SJSA1 (cell line): Measurements from ENCODE around the gene ISY1. TPM values are rescaled to one million over a fixed set of nuclear protein-coding genes. Genes with fewer than 3 reads are reported as not detected.
"Not testable (repeated sequence)": the region's sequence is repeated elsewhere in the genome, so short reads cannot be mapped to it uniquely, and the experiment has no call there.

ENCODE experiments used
- DNase-seq, 2 experiments: peaks; one replicate each; pipeline ENCODE4 v3.0.0-alpha.2; 2015 to 2020; ENCODE audit warnings: low spot score in 2 of 2, low read depth in 1 of 2
- H3K27ac ChIP-seq: fragments of 250-450 bp; sonication (Bioruptor Pico); 2 replicates; pipeline ENCODE4 v1.5.1; 2020; ENCODE audit warnings: mild to moderate bottlenecking, moderate library complexity
- H3K27me3 ChIP-seq: fragments of 250-450 bp; sonication (Bioruptor Pico); replicated peaks from 2 replicates; pipeline ENCODE4 v1.5.1; 2020; ENCODE audit warnings: mild to moderate bottlenecking, moderate library complexity
- H3K36me3 ChIP-seq: fragments of 250-450 bp; sonication (Bioruptor Pico); 2 replicates; pipeline ENCODE4 v1.5.1; 2020; ENCODE audit warnings: mild to moderate bottlenecking
- H3K4me1 ChIP-seq: fragments of 250-450 bp; sonication (Bioruptor Pico); replicated peaks from 2 replicates; pipeline ENCODE4 v1.6.1; 2021; ENCODE audit warnings: mild to moderate bottlenecking
- H3K4me3 ChIP-seq: fragments of 250-450 bp; sonication (Bioruptor Pico); 2 replicates; pipeline ENCODE4 v1.5.1; 2020; ENCODE audit warnings: mild to moderate bottlenecking
- H3K9me3 ChIP-seq: fragments of 250-450 bp; sonication (Bioruptor Pico); replicated peaks from 2 replicates; pipeline ENCODE4 v1.5.1; 2020; ENCODE audit warnings: mild to moderate bottlenecking
- total RNA-seq: library from RNA; depleted of rRNA; stranded (reverse); fragments of >200 nt; shearing (Covaris generic); gene quantifications from 2 replicates; pipeline ENCODE4 v1.2.3, GENCODE V29; 2014; rRNA removed

Gene ISY1
- total RNA-seq, result 40.5 and 57.3 TPM in 2 replicates

DNA sequence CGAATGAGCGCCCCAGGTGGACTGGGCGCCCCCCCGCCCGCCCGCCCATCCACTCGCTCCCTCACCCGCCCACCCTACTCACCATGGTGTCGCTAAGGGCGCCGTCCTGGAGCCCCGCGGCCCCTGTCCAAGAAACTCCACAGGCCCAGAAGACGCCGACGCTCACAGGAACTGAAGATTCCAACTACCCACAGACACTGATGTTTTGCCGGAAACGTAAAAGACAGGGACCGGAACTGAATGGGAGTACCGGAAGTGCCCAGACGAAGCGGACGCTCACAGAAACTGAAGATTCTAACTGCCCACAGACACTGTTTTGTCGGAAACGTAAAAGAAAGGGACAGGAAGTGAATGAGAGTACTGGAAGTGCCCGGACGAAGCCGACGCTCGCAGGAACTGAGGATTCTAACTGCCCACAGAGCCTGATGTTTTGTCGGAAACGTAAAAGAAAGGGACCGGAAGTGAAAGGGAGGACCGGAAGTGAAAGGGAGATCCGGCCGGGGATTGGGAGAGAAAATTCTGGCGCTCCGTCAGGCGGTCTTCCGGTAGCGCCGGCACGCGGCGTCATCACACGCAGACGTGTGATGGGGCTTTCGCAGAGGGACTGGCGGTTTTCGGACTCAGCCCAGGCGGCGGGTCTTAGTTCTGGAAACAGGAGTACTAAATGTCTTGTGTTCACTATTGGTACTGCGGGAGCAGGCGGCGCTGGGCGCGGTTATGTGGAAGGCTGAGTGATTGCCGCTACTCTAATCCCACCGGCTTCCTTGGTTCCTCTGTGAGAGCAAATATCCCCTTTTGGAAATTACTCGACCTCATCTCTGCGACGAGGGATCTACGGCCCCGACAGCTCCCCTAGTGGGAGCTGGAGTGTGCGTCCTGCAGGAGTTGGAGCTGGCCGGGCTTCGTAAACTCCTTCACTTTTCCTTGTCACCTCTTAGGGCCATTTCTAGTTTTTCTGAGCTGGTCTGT lies at the start of gene ISY1:
ISY1 (minus strand) TSS at position 173 of the 969 bp plus-strand sequence; CDS start at position 85, 88 bp downstream.
- peak; percentile 89 to 98 for DNase-seq
- Histone ChIP-seq H3K4me3 (peak within 1 kb of the TSS; percentile 61), H3K4me1 (peaks cover 14% of the 10 kb centered on the region), H3K27me3 (no peaks in the 10 kb centered on the region), H3K36me3 (peaks cover 30% of the 10 kb centered on the region), H3K27ac (peak within 1 kb of the TSS; percentile 96), H3K9me3 (no peaks in the 10 kb centered on the region)

DNA sequence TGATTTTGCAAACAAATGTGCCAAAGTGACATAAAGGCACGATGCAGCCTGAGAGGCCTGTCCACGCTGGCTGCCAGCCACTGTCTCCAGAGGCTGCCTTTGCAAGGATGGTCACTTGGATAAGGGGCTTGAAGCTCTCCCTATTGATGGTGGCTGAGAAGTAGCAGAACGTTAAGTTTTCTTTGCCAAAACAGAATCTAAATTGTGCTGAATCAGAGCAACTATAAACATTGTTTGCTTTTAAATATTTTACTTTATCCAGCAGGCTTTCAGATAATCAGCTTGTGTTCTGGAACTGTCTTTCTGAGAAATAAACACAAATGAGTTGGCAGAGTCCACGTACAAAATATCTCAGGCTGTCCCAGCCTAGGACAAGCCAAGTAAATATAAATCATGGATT lies 46.6 kb upstream of the ISY1 start:
- Histone ChIP-seq H3K9me3 (no peaks in the 10 kb centered on the region), H3K4me3 (no peak overlapping the region), H3K36me3 (no peaks in the 10 kb centered on the region), H3K27ac (no peak overlapping the region), H3K4me1 (peaks cover 8% of the 10 kb centered on the region), H3K27me3 (no peaks in the 10 kb centered on the region)
- no peak for DNase-seq

DNA sequence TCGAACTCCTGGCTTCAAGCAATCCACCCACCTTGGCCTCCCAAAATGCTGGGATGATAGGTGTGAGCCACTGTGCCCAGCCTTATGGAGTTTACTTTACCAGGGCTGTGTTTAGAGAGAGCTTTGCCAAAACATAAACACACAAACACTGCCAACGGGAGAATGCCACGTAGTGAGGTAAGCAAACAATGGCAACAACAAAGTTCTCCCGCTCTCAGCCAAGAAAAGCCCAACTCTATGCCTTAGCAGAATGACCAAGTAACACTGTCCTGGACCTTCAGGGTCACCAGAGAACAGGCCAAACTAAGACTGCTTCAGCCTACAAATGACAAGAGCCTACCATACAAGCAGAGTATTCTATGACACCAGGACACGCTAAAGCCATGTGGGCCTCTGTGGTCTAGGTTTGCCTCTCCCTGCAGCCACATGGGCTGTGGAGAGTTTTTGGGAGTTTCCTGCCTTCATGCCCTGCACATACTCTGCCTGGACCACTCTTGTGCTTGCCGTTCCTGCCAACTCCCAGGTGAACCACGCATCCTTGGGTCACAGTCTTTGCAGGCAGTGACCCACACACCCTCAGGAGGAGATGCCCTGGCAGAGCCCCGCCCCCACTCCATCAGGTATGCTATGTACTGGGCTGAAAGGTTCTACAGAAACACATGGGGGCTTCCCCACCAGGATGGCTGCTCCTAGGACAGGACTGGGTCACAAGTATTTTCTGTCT lies 44.4 kb upstream of the ISY1 start:
- Histone ChIP-seq H3K36me3 (no peaks in the 10 kb centered on the region), H3K9me3 (no peaks in the 10 kb centered on the region)

DNA sequence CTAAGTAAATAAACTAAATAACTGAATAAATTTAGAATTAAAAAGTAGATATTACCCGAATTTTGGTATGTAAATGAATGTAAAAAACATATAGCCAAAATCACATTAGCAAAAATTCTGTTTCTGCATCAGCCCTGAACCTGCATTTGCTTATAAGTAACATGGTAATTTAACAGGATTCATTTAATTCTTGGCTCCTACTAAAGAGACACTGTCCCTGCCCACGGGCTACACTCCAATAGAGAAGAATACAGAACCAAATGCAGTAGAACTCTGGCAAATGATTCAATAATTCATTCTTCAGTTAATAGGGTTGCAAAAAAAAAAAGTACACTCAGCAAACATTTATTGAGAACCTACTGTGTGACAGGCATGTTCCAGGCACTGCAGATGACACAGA lies 43.6 kb upstream of the ISY1 start:
- no peaks in the 10 kb centered on the region; the same call in 1 of the 2 replicates for H3K4me1 ChIP-seq
- H3K27me3 ChIP-seq, result no peaks in the 10 kb centered on the region
- DNase-seq, result no peak
- H3K4me3 ChIP-seq, result no peak overlapping the region
- H3K36me3 ChIP-seq, result no peaks in the 10 kb centered on the region
- H3K9me3 ChIP-seq, result no peaks in the 10 kb centered on the region
- no peak overlapping the region for H3K27ac ChIP-seq

More for the DNA sequence above, 44.4 kb upstream of the ISY1 start:
- Histone ChIP-seq H3K27me3 (no peaks in the 10 kb centered on the region), H3K27ac (no peak overlapping the region), H3K4me3 (no peak overlapping the region), H3K4me1 (no peaks in the 10 kb centered on the region; the same call in 1 of the 2 replicates)
- DNase-seq, result no peak

DNA sequence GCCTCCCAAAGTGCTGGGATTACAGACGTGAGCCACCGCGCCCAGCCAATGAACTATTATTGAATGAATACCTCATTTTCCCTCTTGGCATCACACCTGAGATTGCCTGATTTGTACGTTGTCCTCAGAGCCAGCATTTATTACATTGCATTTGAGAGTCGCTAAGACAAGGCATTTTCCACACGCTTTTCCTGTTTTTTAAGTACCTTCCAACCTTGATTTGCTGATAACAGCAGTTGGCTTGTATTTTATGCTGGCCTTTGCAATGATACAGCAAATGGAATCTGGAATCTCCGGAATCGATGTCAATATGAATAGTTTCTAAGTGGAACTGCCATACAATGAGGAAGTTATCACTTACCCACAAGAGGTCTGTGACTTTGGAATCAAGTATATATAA lies 38.5 kb upstream of the ISY1 start:
- Histone ChIP-seq H3K27ac (no peak overlapping the region), H3K27me3 (no peaks in the 10 kb centered on the region), H3K36me3 (no peaks in the 10 kb centered on the region), H3K4me3 (no peak overlapping the region), H3K9me3 (no peaks in the 10 kb centered on the region), H3K4me1 (peaks cover 18% of the 10 kb centered on the region)
- DNase-seq, result no peak

DNA sequence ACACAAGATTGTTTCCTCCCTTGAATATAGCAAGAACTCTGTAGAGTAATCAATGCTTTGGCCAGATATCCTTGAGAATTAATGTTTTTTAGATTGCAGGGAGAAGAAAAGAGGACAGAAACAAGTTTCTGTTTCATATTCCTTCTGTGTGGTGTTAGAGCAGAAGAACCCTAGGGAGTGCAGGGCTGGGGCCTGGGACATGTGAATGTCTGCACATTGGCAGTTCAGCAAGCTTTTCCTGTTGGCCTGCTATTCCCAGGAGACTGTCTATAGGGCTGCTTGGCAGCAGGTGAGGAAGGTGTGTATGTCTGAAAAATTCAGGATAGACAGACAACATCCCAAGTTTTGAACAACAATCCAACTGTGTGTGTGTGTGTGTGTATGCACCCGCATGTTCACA lies 36.5 kb upstream of the ISY1 start:
- DNase-seq, result no peak
- no peaks in the 10 kb centered on the region for H3K9me3 ChIP-seq
- no peaks in the 10 kb centered on the region for H3K36me3 ChIP-seq
- H3K27ac ChIP-seq, result no peak overlapping the region
- no peak overlapping the region for H3K4me3 ChIP-seq
- no peaks in the 10 kb centered on the region for H3K27me3 ChIP-seq
- H3K4me1 ChIP-seq, result peaks cover 18% of the 10 kb centered on the region

DNA sequence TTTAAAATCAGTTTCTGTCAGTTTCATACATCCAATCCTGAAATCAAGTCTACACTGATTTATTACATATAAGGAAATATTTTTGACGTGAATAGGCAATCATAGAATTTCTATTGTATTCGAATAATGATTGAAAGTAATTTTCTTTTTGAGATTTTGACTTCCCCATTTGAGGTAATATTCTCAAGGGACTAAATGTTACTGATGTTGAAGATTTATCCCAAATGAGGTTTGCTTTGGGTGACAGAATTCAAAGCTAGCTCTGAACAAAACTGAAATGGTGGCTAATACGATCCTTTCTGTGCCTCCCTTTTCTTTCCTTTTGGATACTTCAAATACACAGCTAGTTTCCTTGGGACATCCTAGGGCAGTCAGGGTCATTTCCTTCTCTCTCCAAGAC lies 35.7 kb upstream of the ISY1 start:
- Histone ChIP-seq H3K9me3 (no peaks in the 10 kb centered on the region), H3K4me1 (peaks cover 18% of the 10 kb centered on the region), H3K4me3 (no peak overlapping the region), H3K27me3 (no peaks in the 10 kb centered on the region), H3K27ac (no peak overlapping the region; the same call in 1 of the 2 replicates), H3K36me3 (no peaks in the 10 kb centered on the region)
- DNase-seq, result no peak

DNA sequence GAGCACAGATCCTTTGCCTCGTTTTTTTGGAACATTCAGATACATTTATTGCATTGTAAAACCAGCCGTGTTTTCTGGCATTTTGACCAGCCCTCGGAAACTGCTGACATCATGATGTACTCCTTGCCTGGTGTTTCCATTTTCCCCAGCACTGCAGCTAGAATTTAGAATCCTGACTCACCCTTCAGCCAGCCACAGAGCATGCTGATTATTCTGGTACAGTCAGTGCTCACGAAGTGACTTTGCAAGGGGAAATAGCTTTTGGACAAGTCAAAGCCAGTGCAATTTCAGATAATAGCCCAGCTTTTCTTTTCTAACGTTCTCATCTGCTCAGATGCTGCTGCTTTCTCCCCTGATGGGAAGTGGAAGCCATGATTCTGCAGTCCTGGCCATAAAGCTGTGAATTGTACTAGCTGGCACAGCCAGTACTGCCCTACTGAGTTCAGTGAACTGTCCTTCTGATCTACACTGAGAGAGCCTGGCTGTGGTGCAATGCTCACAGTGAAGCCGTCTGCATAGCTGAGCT lies 34.9 kb upstream of the ISY1 start:
- Histone ChIP-seq H3K36me3 (no peaks in the 10 kb centered on the region), H3K27me3 (no peaks in the 10 kb centered on the region), H3K4me1 (peaks cover 18% of the 10 kb centered on the region), H3K9me3 (no peaks in the 10 kb centered on the region), H3K27ac (peak overlapping the region; percentile 44), H3K4me3 (no peak overlapping the region)
- DNase-seq, result peak; percentile 70 to 71

DNA sequence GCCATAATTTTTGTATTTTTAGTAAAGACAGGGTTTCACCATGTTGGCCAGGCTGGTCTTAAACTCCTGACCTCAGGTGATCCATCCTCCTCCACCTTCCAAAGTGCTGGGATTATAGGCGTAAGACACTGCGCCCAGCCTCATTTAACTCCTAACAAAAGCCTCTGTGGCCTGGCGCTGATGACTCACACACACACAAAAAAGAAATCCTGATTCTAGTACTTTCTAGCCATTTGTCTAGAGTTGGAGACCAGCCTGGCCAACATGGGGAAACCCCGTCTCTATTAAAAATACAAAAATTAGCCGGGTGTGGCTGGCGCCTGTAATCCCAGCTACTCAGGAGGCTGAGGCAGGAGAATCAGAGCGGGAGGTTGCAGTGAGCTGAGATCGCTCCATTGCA lies 28.9 kb upstream of the ISY1 start:
- H3K4me3 ChIP-seq, H3K36me3 ChIP-seq, H3K27me3 ChIP-seq, H3K9me3 ChIP-seq, H3K27ac ChIP-seq, DNase-seq, H3K4me1 ChIP-seq: not testable (repeated sequence)

DNA sequence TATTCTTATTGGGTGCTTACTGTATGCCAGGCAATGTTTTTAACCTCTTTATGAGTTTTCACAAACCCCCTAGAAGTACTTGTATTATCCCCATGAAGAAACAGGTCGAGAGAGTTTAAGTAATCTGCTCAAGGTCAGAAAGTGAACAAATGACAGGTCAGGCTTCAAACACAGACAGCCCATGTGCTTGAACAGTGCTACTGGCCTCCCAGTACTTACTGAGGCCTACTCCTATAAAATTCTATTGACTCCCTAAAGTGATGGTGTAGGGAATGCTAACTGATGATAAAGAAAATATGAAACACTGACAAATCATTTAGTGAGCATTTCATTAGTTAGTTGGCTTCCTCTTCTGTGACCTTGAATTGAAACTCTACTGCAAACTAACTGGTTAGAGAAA lies 27.0 kb upstream of the ISY1 start:
- DNase-seq, result no peak
- Histone ChIP-seq H3K36me3 (peaks cover 18% of the 10 kb centered on the region), H3K4me1 (no peaks in the 10 kb centered on the region), H3K27ac (no peak overlapping the region), H3K4me3 (no peak overlapping the region), H3K9me3 (no peaks in the 10 kb centered on the region), H3K27me3 (no peaks in the 10 kb centered on the region)

DNA sequence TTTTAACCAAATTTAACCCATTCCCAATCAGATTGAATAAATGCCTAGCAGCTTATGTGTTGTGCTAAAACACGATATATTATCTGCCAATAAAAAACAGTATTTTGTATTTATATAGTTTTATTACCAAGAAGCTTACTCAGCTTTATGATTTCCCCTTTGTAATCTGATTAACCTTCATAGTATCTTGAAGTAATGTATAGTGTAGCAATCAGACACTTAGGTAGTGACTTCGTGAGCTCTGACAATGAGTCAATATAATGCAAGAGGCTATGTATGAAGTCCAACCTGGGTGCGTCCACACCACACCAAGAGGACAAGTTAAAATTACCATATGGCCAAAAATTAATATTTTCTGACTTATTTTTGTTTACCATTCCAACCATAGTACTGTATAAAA lies 24.9 kb upstream of the ISY1 start:
- no peak overlapping the region for H3K4me3 ChIP-seq
- H3K27me3 ChIP-seq, result no peaks in the 10 kb centered on the region
- H3K4me1 ChIP-seq, result peaks cover 8% of the 10 kb centered on the region

DNA sequence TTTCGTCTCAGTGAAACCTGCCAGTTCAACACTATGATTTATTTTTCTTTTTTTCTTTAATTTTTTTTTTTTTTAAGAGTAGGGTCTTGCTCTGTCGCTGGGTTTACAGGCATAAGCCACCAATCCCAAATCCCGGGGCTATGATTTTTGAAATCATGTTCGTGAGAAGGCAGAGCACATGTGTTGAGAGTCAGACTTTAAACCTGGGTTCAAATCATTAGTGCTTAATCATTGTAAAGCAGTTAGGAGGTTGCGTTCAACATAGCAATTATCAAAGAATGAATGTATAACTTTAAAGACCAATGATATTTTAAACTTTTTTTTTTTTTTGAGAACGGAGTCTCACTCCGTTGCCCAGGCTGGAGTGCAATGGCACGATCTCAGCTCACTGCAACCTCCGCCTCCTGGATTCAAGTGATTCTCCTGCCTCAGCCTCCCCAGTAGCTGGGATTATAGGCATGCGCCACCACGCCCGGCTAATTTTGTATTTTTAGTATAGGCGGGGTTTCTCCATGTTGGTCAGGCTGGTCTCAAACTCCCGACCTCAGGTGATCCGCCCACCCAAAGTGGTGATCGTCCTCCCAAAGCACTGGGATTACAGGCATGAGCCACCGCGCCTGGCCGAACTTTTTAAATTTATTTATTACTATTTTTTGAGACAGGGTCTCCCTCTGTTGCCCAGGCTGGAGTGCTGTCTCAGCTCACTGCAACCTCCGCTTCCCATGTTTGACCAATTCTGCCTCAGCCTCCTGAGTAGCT lies 24.1 kb upstream of the ISY1 start:
- not testable (repeated sequence) for H3K4me1 ChIP-seq, H3K9me3 ChIP-seq, DNase-seq, H3K27me3 ChIP-seq, H3K27ac ChIP-seq
- Histone ChIP-seq H3K36me3 (peaks cover 38% of the 10 kb centered on the region), H3K4me3 (peak overlapping the region; percentile 78)

More for the DNA sequence above, 24.9 kb upstream of the ISY1 start:
- no peaks in the 10 kb centered on the region for H3K9me3 ChIP-seq
- no peak for DNase-seq
- peaks cover 32% of the 10 kb centered on the region for H3K36me3 ChIP-seq
- H3K27ac ChIP-seq, result no peak overlapping the region

DNA sequence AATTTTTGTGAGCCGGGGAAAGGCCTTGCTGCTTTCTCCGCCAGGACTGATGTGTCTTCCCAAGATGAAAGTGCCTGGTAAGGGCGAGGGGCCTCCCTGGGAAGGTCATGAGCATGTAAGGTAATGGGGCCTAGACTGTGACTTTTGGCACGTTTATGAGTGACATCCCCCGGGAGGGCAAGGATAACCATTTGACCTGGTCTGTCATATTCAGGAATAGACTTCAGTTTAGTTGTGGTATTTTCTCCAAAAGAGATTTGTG lies 23.5 kb upstream of the ISY1 start:
- DNase-seq, result no peak
- peaks cover 41% of the 10 kb centered on the region for H3K36me3 ChIP-seq
- no peaks in the 10 kb centered on the region for H3K9me3 ChIP-seq
- peaks cover 8% of the 10 kb centered on the region for H3K4me1 ChIP-seq
- H3K4me3 ChIP-seq, result peak overlapping the region; percentile 78
- H3K27ac ChIP-seq, result peak overlapping the region; percentile 84
- H3K27me3 ChIP-seq, result no peaks in the 10 kb centered on the region
